ENCODE measurements around the gene KIRREL2. TPM values are rescaled to one million over a fixed set of nuclear protein-coding genes. Genes with fewer than 3 reads are reported as not detected.

The KIRREL2 gene
- total and polyA plus RNA-seq, 2 experiments from 2014 or later, result 3.6 to 9.9 TPM

DNA sequence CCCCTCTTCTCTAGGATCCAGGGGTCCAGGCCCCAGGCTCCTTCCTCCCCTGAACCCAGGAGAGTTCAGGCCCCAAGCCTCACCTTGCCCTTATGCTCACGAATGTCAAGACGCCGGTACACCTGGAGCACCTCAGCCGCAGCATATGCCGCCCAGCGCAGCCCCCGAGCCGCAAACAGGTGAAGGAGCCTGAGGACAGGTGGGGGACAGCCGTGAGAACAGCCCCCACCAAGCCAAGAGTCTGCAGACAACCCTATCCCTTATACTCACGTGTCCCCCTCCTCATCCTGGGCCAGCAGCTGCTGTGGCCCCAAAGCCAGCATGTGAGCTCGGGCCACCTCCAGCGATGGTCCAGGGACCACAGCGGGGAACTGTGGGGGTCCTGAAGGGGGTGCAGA lies 39.9 kb downstream of the KIRREL2 start:
- TF ChIP-seq EZH2 (IDR thresholded peaks at IDR 0.05; ENCODE audit: low read depth, unreplicated experiment), result no peak
- TF ChIP-seq ZNF462 (CRISPR knock-in tag; IDR thresholded peaks at IDR 0.05), result no peak
- TF ChIP-seq JUNB (IDR thresholded peaks at IDR 0.05; ENCODE audit: unreplicated experiment), result no peak
- TF ChIP-seq EZH2phosphoT487 (IDR thresholded peaks at IDR 0.05; ENCODE audit: unreplicated experiment), result no peak
- TF ChIP-seq, protein P1, sequence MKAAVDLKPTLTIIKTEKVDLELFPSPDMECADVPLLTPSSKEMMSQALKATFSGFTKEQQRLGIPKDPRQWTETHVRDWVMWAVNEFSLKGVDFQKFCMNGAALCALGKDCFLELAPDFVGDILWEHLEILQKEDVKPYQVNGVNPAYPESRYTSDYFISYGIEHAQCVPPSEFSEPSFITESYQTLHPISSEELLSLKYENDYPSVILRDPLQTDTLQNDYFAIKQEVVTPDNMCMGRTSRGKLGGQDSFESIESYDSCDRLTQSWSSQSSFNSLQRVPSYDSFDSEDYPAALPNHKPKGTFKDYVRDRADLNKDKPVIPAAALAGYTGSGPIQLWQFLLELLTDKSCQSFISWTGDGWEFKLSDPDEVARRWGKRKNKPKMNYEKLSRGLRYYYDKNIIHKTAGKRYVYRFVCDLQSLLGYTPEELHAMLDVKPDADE (IDR thresholded peaks at IDR 0.05), result no peak
- TF ChIP-seq ZNF331 (CRISPR knock-in tag; IDR thresholded peaks at IDR 0.05; ENCODE audit: low read depth), result no peak
- no peak for TF ChIP-seq POLR2AphosphoS5 (IDR thresholded peaks at IDR 0.05; ENCODE audit: low read depth)
- no peak for TF ChIP-seq CREB1 (CRISPR knock-in tag; IDR thresholded peaks at IDR 0.05; ENCODE audit: low read depth)
- no peak for TF ChIP-seq CTCF (conservative IDR thresholded peaks at IDR 0.05; ENCODE audit: low read depth in 2 of 2)
- TF ChIP-seq STAT1 (IDR thresholded peaks at IDR 0.05; ENCODE audit: unreplicated experiment), result no peak
- TF ChIP-seq, protein P2, sequence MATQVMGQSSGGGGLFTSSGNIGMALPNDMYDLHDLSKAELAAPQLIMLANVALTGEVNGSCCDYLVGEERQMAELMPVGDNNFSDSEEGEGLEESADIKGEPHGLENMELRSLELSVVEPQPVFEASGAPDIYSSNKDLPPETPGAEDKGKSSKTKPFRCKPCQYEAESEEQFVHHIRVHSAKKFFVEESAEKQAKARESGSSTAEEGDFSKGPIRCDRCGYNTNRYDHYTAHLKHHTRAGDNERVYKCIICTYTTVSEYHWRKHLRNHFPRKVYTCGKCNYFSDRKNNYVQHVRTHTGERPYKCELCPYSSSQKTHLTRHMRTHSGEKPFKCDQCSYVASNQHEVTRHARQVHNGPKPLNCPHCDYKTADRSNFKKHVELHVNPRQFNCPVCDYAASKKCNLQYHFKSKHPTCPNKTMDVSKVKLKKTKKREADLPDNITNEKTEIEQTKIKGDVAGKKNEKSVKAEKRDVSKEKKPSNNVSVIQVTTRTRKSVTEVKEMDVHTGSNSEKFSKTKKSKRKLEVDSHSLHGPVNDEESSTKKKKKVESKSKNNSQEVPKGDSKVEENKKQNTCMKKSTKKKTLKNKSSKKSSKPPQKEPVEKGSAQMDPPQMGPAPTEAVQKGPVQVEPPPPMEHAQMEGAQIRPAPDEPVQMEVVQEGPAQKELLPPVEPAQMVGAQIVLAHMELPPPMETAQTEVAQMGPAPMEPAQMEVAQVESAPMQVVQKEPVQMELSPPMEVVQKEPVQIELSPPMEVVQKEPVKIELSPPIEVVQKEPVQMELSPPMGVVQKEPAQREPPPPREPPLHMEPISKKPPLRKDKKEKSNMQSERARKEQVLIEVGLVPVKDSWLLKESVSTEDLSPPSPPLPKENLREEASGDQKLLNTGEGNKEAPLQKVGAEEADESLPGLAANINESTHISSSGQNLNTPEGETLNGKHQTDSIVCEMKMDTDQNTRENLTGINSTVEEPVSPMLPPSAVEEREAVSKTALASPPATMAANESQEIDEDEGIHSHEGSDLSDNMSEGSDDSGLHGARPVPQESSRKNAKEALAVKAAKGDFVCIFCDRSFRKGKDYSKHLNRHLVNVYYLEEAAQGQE (IDR thresholded peaks at IDR 0.05; ENCODE audit: unreplicated experiment), result no peak
- TF ChIP-seq NANOG (IDR thresholded peaks at IDR 0.05; ENCODE audit: borderline replicate concordance), result no peak
- H3K4me3 Mint-ChIP-seq, result no peak overlapping the region
- H3F3A ChIP-seq (replicated peaks; ENCODE audit: low read depth), result 0 out of 2 replicates have a peak, but pooled peaks cover 10% of the 10 kb centered on the region
- peaks cover 21% of the 10 kb centered on the region for H3K36me3 ChIP-seq (ENCODE audit: insufficient read depth)
- H3K9me2 ChIP-seq (ENCODE audit: insufficient read depth), result no peaks in the 10 kb centered on the region
- peaks cover 8% of the 10 kb centered on the region for H3K27me3 Mint-ChIP-seq (ENCODE audit: insufficient read depth, low read depth, poor library complexity)
- peaks cover 12% of the 10 kb centered on the region for H3K4me1 ChIP-seq (ENCODE audit: insufficient read depth)
- peaks cover 7% of the 10 kb centered on the region; the same call in 2 of the 3 replicates for H3K4me1 Mint-ChIP-seq
- peaks cover 13% of the 10 kb centered on the region for H3K79me2 ChIP-seq (replicated peaks; ENCODE audit: insufficient read depth)
- H3K36me3 Mint-ChIP-seq (ENCODE audit: low read depth), result peaks cover 36% of the 10 kb centered on the region
- H3K4me2 ChIP-seq, result no peak overlapping the region
- no peak overlapping the region for H3K27ac ChIP-seq (ENCODE audit: low read depth)
- H3K27me3 ChIP-seq (ENCODE audit: insufficient read depth), result no peaks in the 10 kb centered on the region
- H3K27ac Mint-ChIP-seq, result no peak overlapping the region
- no peak overlapping the region for H2AFZ ChIP-seq
- ATAC-seq (no peak), DNase-seq (ENCODE audit: low spot score) (no peak)
- H3K4me3 ChIP-seq, result no peak overlapping the region
- H3K9me3 Mint-ChIP-seq, result no peaks in the 10 kb centered on the region
- peaks cover 8% of the 10 kb centered on the region; the same call in 1 of the 2 replicates for H4K20me1 ChIP-seq (replicated peaks; ENCODE audit: insufficient read depth)
